Measurements from ENCODE around the gene MSLN.

DNA sequence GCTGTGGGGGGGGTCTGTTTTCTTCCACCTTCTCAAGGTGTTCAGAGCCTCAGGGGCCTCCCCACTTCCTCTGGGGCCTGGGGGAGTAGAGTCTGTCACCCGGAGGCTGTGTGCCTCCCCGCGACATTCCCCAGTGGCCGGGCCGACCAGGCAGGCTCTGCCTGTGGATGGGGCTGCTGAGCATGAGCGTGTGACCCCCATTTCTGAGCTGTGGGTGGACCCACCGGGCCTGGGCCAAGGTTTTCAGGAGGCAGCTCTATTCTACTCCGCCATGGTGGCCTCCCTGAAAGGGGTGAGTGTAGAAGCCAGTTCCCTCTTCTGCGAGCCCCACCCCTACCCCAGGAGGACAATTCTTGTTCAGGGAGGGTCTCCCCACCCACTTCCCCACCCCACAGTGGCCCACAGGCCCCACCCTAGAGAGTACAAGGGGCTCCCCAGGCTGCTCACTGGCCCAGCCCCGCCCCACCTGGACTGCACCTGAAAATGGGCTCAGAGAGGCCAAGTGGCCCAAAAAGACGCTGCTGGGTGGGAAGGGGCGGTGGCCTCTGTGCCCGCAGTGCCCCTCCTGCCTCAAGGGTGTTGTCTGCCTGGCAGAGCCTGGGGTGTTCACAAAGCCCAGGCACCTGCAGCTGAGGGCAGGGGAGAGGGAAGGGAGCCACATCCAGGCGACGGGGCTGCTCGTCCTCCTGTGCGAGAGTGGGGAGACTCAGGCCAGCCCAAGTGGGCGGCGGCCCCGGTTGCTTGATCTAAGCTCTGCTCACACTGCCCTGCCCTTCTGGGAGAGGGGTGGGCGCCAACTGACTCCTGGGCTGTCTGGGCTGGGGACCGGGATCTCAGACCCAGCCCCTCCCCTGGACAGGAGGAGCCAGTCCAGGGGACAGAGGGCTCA lies 1.3 kb downstream of the MSLN start:
- TF ChIP-seq, protein P1, sequence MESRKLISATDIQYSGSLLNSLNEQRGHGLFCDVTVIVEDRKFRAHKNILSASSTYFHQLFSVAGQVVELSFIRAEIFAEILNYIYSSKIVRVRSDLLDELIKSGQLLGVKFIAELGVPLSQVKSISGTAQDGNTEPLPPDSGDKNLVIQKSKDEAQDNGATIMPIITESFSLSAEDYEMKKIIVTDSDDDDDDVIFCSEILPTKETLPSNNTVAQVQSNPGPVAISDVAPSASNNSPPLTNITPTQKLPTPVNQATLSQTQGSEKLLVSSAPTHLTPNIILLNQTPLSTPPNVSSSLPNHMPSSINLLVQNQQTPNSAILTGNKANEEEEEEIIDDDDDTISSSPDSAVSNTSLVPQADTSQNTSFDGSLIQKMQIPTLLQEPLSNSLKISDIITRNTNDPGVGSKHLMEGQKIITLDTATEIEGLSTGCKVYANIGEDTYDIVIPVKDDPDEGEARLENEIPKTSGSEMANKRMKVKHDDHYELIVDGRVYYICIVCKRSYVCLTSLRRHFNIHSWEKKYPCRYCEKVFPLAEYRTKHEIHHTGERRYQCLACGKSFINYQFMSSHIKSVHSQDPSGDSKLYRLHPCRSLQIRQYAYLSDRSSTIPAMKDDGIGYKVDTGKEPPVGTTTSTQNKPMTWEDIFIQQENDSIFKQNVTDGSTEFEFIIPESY (IDR thresholded peaks at IDR 0.05; ENCODE audit: borderline replicate concordance, low read depth): no peak
- no peak for TF ChIP-seq REST (IDR thresholded peaks at IDR 0.05; ENCODE audit: low read depth, low read length)
- no peak for TF ChIP-seq EP300 (IDR thresholded peaks at IDR 0.05; ENCODE audit: borderline replicate concordance in 1 of 2, low read depth in 1 of 2, low read length in 1 of 2)
- TF ChIP-seq NFIC (IDR thresholded peaks at IDR 0.05; ENCODE audit: borderline replicate concordance): no peak
- no peak for TF ChIP-seq JUND (IDR thresholded peaks at IDR 0.05)
- TF ChIP-seq FOXM1 (IDR thresholded peaks at IDR 0.05; ENCODE audit: low read depth): no peak
- no peak for TF ChIP-seq CTCF (IDR thresholded peaks at IDR 0.05)
